GM19240 (cell line): ENCODE measurements around the gene MTCL1.

Experiments
- DNase-seq: peaks from one replicate; pipeline ENCODE4 v3.0.0; 2011; ENCODE audit warnings: low spot score; ENCODE audit not compliant: insufficient read length

Gene MTCL1

GRCh38 chr18:8858888-8859511 is 153.6 kb downstream of the MTCL1 start:
- DNase-seq, result no peak

- DNase-seq, result no peak
Measured at GRCh38 chr18:8860845-8861642, 155.7 kb downstream of the MTCL1 start.

- no peak for DNase-seq
Measured at GRCh38 chr18:8863427-8863826, 158.1 kb downstream of the MTCL1 start.

- DNase-seq, result no peak
Measured at GRCh38 chr18:8865934-8866333, 160.6 kb downstream of the MTCL1 start.

GRCh38 chr18:8866679-8867078 is 161.3 kb downstream of the MTCL1 start:
- no peak for DNase-seq

GRCh38 chr18:8868276-8868675 is 162.9 kb downstream of the MTCL1 start:
- no peak for DNase-seq

- DNase-seq, result no peak
Measured at GRCh38 chr18:8868779-8869415, 163.5 kb downstream of the MTCL1 start.

GRCh38 chr18:8869696-8870095 is 164.3 kb downstream of the MTCL1 start:
- DNase-seq, result no peak

- DNase-seq, result no peak
Measured at GRCh38 chr18:8870528-8870927, 165.2 kb downstream of the MTCL1 start.

- no peak for DNase-seq
Measured at GRCh38 chr18:8871489-8871888, 166.1 kb downstream of the MTCL1 start.

GRCh38 chr18:8874872-8875271 is 169.5 kb downstream of the MTCL1 start:
- no peak for DNase-seq

GRCh38 chr18:8876887-8877286 is 171.5 kb downstream of the MTCL1 start:
- DNase-seq, result no peak

GRCh38 chr18:8881103-8881502 is 175.7 kb downstream of the MTCL1 start:
- no peak for DNase-seq
